ENCODE results near the gene UBTF.
"Not testable (repeated sequence)": the region's sequence is repeated elsewhere in the genome, so short reads cannot be mapped to it uniquely, and the experiment has no call there.

- TF ChIP-seq, protein P1, sequence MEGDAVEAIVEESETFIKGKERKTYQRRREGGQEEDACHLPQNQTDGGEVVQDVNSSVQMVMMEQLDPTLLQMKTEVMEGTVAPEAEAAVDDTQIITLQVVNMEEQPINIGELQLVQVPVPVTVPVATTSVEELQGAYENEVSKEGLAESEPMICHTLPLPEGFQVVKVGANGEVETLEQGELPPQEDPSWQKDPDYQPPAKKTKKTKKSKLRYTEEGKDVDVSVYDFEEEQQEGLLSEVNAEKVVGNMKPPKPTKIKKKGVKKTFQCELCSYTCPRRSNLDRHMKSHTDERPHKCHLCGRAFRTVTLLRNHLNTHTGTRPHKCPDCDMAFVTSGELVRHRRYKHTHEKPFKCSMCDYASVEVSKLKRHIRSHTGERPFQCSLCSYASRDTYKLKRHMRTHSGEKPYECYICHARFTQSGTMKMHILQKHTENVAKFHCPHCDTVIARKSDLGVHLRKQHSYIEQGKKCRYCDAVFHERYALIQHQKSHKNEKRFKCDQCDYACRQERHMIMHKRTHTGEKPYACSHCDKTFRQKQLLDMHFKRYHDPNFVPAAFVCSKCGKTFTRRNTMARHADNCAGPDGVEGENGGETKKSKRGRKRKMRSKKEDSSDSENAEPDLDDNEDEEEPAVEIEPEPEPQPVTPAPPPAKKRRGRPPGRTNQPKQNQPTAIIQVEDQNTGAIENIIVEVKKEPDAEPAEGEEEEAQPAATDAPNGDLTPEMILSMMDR (IDR thresholded peaks at IDR 0.05; ENCODE audit: low read length) = not testable (repeated sequence)
- not testable (repeated sequence) for TF ChIP-seq EZH2 (IDR thresholded peaks at IDR 0.05; ENCODE audit: borderline replicate concordance, low read length)
Observed at GRCh38 chr17:44237886-44238285, 18.4 kb upstream of the UBTF start.
